ENCODE results near the gene FAM174B. TPM values are rescaled to one million over a fixed set of nuclear protein-coding genes. Genes with fewer than 3 reads are reported as not detected.

Gene FAM174B
- total and polyA plus RNA-seq, 2 experiments from 2014 or later, result 15.0 to 21.8 TPM

GRCh38 chr15:92638709-92639365 lies 16.7 kb downstream of the FAM174B start:
- H3K79me2 ChIP-seq (replicated peaks; ENCODE audit: insufficient read depth), result peaks cover 85% of the 10 kb centered on the region
- Mint-ChIP-seq H3K4me1 (peaks cover 31% of the 10 kb centered on the region), H3K27me3 (ENCODE audit: insufficient read depth, low read depth, poor library complexity) (peaks cover 7% of the 10 kb centered on the region), H3K27ac (no peak overlapping the region), H3K9me3 (peaks cover 13% of the 10 kb centered on the region; the same call in 2 of the 3 replicates), H3K36me3 (ENCODE audit: low read depth) (peaks cover 11% of the 10 kb centered on the region), H3K4me3 (no peak overlapping the region)
- H3K36me3 ChIP-seq (ENCODE audit: insufficient read depth), result no peaks in the 10 kb centered on the region
- H3F3A ChIP-seq (replicated peaks; ENCODE audit: low read depth), result no peaks in the 10 kb centered on the region
- no peaks in the 10 kb centered on the region for H3K27me3 ChIP-seq (ENCODE audit: insufficient read depth)
- H3K4me1 ChIP-seq (ENCODE audit: insufficient read depth), result peaks cover 13% of the 10 kb centered on the region; the same call in 1 of the 2 replicates
- no peak overlapping the region for H3K4me3 ChIP-seq
- no peak for ATAC-seq
- no peak overlapping the region for H3K27ac ChIP-seq (ENCODE audit: low read depth)
- H2AFZ ChIP-seq, result no peak overlapping the region
- no peak overlapping the region for H3K4me2 ChIP-seq
- no peak for DNase-seq (ENCODE audit: low spot score)
- TF ChIP-seq NANOG (IDR thresholded peaks at IDR 0.05; ENCODE audit: borderline replicate concordance), result no peak
- no peak for TF ChIP-seq EZH2phosphoT487 (IDR thresholded peaks at IDR 0.05; ENCODE audit: unreplicated experiment)
- TF ChIP-seq JUNB (IDR thresholded peaks at IDR 0.05; ENCODE audit: unreplicated experiment), result no peak
- no peak for TF ChIP-seq ETS1 (IDR thresholded peaks at IDR 0.05)
- no peak for TF ChIP-seq POLR2AphosphoS5 (IDR thresholded peaks at IDR 0.05; ENCODE audit: low read depth)
- no peak for TF ChIP-seq REST (IDR thresholded peaks at IDR 0.05; ENCODE audit: unreplicated experiment)
- TF ChIP-seq STAT1 (IDR thresholded peaks at IDR 0.05; ENCODE audit: unreplicated experiment), result no peak
- no peak for TF ChIP-seq ZNF331 (CRISPR knock-in tag; IDR thresholded peaks at IDR 0.05; ENCODE audit: low read depth)
- H4K20me1 ChIP-seq (replicated peaks; ENCODE audit: insufficient read depth), result no peaks in the 10 kb centered on the region
- no peaks in the 10 kb centered on the region for H3K9me2 ChIP-seq (ENCODE audit: insufficient read depth)

GRCh38 chr15:92638291-92638708 lies 17.3 kb downstream of the FAM174B start:
- H2AFZ ChIP-seq, result no peak overlapping the region
- Mint-ChIP-seq H3K27me3 (ENCODE audit: insufficient read depth, low read depth, poor library complexity) (peaks cover 9% of the 10 kb centered on the region), H3K27ac (no peak overlapping the region), H3K4me1 (peaks cover 31% of the 10 kb centered on the region), H3K36me3 (ENCODE audit: low read depth) (peaks cover 11% of the 10 kb centered on the region), H3K4me3 (no peak overlapping the region), H3K9me3 (peaks cover 13% of the 10 kb centered on the region; the same call in 2 of the 3 replicates)
- H3K27me3 ChIP-seq (ENCODE audit: insufficient read depth), result no peaks in the 10 kb centered on the region
- no peak overlapping the region for H3K27ac ChIP-seq (ENCODE audit: low read depth)
- DNase-seq (ENCODE audit: low spot score) (no peak), ATAC-seq (no peak)
- H3K79me2 ChIP-seq (replicated peaks; ENCODE audit: insufficient read depth), result peaks cover 82% of the 10 kb centered on the region
- no peaks in the 10 kb centered on the region for H3K9me2 ChIP-seq (ENCODE audit: insufficient read depth)
- H3F3A ChIP-seq (replicated peaks; ENCODE audit: low read depth), result no peaks in the 10 kb centered on the region
- no peak overlapping the region for H3K4me2 ChIP-seq
- TF ChIP-seq EZH2 (IDR thresholded peaks at IDR 0.05; ENCODE audit: low read depth, unreplicated experiment), result no peak
- no peak for TF ChIP-seq STAT1 (IDR thresholded peaks at IDR 0.05; ENCODE audit: unreplicated experiment)
- H3K36me3 ChIP-seq (ENCODE audit: insufficient read depth), result no peaks in the 10 kb centered on the region
- no peak overlapping the region for H3K4me3 ChIP-seq
- H4K20me1 ChIP-seq (replicated peaks; ENCODE audit: insufficient read depth), result no peaks in the 10 kb centered on the region
- H3K4me1 ChIP-seq (ENCODE audit: insufficient read depth), result peaks cover 13% of the 10 kb centered on the region; the same call in 1 of the 2 replicates

Data from GM23338 (cell line).